M059J (cell line): Measurements from ENCODE around the gene PDP2. TPM values are rescaled to one million over a fixed set of nuclear protein-coding genes. Genes with fewer than 3 reads are reported as not detected.

ENCODE experiments used
- DNase-seq: peaks from one replicate; pipeline ENCODE4 v3.0.0-alpha.2; 2012; ENCODE audit warnings: low read depth
- total RNA-seq: library from RNA; depleted of rRNA; stranded (reverse); fragments of >200 nt; shearing (Covaris generic); gene quantifications from 2 replicates; pipeline ENCODE4 v1.2.3, GENCODE V29; 2014

Gene PDP2
- total RNA-seq, 1 experiment from 2014 or later, result 15.1 TPM

- DNase-seq, result no peak
Observed at GRCh38 chr16:66903544-66904427, 23.5 kb downstream of the PDP2 start.

DNA sequence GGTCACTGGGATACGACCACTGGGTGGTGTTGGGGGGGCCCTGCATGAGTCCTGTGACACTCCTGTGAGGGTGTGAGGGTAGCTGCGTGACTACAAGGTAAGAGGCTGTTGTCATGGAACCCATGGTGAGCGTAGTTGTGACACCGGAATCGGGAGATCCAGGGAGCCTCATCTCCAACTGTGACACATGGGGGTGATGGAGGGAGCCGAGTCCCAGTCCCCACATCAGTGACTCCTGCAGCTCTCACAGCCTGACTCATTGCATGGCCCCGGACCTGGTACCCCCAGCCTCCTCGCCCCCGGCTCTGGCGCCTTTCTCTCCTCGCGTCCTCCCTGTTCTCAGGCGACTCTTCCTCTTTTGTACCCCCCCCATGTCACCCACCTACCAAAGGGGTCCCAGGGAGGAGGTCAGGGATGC, 24.1 kb downstream of the PDP2 start:
- DNase-seq, result no peak

- no peak for DNase-seq
Observed at GRCh38 chr16:66904846-66905632, 24.7 kb downstream of the PDP2 start.

GRCh38 chr16:66905633-66906539, 25.6 kb downstream of the PDP2 start:
- peak; percentile 48 for DNase-seq

- DNase-seq, result no peak
Observed at GRCh38 chr16:66906916-66907836, 26.9 kb downstream of the PDP2 start.

DNA sequence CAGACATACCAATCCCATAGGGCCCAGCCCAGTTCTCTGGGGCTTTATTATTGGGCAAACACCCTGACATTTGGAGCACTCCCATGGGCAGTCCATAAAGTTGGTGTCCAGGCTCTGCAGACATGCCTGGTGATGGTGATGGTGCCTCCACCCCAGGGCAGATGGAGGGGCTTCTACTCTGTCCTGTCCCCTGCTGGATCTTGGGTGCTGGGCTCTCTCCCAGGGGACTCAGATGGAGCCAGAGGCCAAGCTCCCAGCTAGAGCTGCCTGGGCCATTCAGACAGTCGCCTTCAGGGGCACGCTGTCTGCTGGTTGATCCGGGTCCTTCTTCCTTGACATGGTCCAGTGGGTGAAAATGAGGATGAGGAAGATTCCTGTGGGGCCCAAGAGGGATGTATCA, 27.8 kb downstream of the PDP2 start:
- DNase-seq, result no peak

DNA sequence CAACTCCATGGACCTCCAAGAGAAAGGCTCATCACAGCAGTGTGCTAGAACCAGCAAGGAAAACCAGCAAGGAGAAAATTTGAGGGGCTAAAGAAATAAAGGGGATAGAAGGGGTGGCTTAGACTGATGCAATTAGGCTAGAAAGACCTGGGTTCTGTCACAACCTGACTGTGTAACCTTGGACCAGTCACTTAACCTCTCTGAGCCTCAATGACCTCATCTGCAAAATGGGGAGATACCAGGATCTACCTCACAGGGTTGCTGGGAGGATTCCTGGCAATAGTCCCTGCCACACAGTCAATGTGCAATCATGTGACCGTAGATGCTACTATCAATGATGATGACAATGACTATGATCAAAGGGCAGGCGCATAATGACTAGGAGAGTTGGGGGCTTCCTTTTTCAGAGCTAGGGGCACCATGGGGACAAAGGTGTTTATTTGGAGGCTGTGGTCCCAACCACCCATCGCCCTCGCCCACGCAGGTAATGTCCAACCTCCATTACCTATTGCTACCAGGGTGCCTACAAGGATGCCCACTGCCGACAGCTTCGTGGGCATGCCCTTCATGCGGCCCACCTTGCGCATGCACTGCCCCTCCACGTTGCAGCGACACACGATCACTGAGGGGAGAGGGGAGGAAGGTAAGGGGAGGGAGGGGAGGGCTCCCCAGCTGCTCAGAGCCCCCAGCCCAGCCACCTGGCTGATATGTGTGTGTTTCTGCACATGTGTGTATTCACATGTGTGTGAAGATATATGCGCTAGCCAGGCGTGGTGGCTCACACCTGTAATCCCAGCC, 28.6 kb downstream of the PDP2 start:
- DNase-seq, result no peak

GRCh38 chr16:66910175-66910940, 30.0 kb downstream of the PDP2 start:
- DNase-seq, result no peak

GRCh38 chr16:66911112-66911511, 30.8 kb downstream of the PDP2 start:
- peak; percentile 56 for DNase-seq

DNA sequence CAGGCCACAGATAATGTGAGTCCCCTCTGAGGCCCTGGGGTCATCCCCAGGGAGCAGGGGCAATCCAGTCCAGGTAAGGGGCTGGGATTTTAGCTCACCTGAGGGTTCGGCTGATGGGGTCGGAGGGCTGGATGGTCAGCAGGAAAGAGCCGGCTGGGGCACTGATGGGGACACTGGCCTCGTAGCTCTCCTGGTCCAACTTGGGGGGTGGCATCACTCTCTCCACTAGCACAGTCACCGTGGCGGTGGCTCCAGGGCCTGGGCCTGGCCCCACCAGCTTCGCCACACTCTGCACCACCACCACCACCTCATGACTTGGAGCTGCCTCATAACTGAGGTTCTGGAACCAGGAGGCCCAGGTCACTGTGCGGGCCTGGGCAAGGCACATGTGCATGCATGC, 31.5 kb downstream of the PDP2 start:
- no peak for DNase-seq

DNA sequence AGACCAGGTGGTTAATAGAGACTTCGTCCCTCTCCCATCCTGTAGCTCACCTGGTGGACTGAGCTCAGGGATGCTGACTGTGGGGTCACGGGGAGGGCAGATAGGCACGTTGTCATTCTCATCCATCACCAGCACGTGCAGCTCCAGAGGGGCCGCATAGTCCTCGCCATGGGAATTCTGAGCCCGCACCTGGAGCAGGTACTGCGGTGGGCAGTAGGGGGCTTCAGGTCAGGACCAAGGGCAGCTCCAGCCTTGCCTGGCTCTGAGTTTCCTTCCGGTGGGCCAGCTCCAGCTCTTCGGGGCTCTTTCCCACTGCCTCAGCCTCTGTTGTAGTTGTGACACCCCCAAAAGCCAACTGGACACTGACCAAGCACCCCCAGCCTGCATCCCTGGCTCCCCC, 32.8 kb downstream of the PDP2 start:
- DNase-seq, result no peak

- DNase-seq, result no peak
Observed at GRCh38 chr16:66913711-66914110, 33.4 kb downstream of the PDP2 start.

DNA sequence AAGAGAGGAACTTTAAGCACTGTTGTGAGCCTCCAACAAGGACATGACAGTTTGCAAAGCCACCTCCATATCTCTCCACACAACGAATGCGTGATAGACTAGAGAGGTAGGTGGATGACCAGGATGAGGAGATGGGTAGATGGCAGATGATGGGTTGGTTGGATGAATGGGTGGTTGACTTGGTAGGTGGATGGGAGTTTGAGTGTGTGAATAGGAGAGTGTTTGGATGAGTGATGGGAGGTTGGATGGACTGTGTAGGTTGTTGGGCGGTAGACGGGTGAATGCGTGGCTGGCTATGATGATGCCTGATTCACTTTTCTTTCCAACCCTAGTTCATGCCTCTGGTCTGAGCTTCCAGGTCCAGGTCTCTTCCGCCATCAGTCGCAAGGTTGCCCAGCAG, 34.2 kb downstream of the PDP2 start:
- no peak for DNase-seq

DNA sequence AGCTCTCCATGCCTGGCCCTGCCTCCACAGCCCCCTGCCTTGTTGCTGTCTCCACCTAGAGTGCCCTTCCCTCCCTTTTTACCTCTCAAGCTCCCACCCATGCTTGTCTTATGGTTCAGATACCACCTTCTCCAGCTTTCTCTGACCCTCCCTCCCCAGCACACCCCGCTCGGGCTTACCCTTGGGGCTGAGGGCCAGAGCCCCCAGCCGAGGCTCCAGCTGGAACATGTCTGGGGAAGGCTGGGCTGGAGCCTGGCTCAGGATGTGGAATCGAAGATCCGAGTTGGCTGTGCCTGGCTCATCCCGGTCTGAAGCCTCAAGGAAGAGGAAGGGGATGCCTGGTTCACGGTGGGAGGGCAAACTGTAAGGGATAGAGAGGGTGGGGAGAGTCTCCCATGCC, 34.7 kb downstream of the PDP2 start:
- no peak for DNase-seq

GRCh38 chr16:66916518-66916917, 36.2 kb downstream of the PDP2 start:
- no peak for DNase-seq

GRCh38 chr16:66917741-66918140, 37.4 kb downstream of the PDP2 start:
- DNase-seq, result no peak

GRCh38 chr16:66918355-66918754, 38.0 kb downstream of the PDP2 start:
- DNase-seq, result no peak

DNA sequence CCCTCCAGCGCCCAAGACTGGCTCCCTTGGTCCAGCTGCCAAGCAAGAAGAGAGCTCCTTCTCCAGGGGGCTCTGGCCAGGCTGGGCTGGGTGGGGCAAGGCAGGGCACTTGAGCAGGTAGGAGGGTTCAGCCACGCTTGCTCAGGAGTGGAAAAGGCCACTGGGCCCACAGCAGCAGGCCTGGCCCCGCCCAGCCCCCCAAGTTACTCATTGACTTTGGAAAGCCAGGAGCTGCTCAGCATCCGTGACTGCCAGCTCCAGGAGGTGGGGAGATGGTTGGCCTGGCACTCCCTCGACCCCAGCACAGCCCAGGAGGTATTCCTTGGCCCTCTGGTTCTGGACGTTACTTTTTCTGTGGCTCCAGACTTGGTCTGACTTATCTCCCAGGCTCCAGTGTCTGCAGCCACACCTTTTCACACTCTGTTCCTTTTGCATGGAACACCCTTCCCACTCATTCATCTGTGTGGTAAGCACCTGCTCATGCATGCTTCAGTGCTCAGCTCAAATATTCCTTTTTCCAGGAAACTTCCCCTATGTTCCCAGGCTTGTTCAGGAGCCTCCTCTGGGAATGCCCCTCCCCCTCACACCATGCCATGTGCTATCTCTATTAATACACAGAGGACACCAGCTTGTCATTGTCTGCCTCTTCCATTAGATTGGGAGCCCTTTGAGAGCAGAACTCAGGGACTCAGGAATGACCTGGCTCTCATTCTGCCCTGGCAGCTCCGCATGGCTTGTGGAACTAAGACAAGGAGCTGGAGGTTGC, 38.7 kb downstream of the PDP2 start, which contains the start of gene CDH16:
Gene CDH16 (minus strand): TSS at position 83 of the 766 bp plus-strand sequence. CDS start 820 bp downstream, outside the sequence.
- DNase-seq, result no peak
